Colonic mucosa (tissue), 4 donors: Measurements from ENCODE around the gene CBR3. TPM values are rescaled to one million over a fixed set of nuclear protein-coding genes. Genes with fewer than 3 reads are reported as not detected.

ENCODE experiments used
- DNase-seq: peaks from one replicate; pipeline ENCODE4 v3.0.0-alpha.2; 2020
- H3K27ac ChIP-seq: fragments of 200-600 bp; one replicate; pipeline ENCODE4 v1.8.0; 2021
- H3K27me3 ChIP-seq: fragments of 200-600 bp; one replicate; pipeline ENCODE4 v1.8.0; 2021
- H3K36me3 ChIP-seq: fragments of 200-600 bp; one replicate; pipeline ENCODE4 v1.8.0; 2021
- H3K4me1 ChIP-seq: fragments of 200-600 bp; one replicate; pipeline ENCODE4 v1.8.0; 2021; ENCODE audit warnings: mild to moderate bottlenecking
- H3K4me3 ChIP-seq: fragments of 200-600 bp; one replicate; pipeline ENCODE4 v1.8.0; 2021
- H3K9ac ChIP-seq, 2 donors: one replicate each; pipeline ENCODE4 v1.7.0; 2013; ENCODE audit warnings: control low read depth in 2 of 2, low read depth in 2 of 2, low read length in 2 of 2
- H3K9me3 ChIP-seq: fragments of 200-600 bp; one replicate; pipeline ENCODE4 v1.8.0; 2021
- CTCF ChIP-seq: fragments of 200-600 bp; IDR thresholded peaks from one replicate; pipeline ENCODE4 v1.8.0; 2022; ENCODE audit warnings: antibody characterized with exemption, mild to moderate bottlenecking
- intact Hi-C: fragments of 100-400 bp; cut with DNase I; formaldehyde crosslinking; loops from one replicate; pipeline ENCODE4 v1.14.1; 2022
- total RNA-seq, 2 donors: library from RNA; stranded (reverse); fragmentation: NEBNext Ultra II Directional in 1 of 2; extraction: Animal tissue kit (Norgen Biotek cat#: 25700) in 1 of 2; gene quantifications; one replicate each; pipeline ENCODE4 v1.2.1, GENCODE V29; 2021
- donor health status: healthy.
- donor health status: DM: no; HTN: no; CAD: no.
- donor health status: DM: no; HTN: no; CAD: no.

The CBR3 gene
- total RNA-seq, 2 donors from 2014 or later = 2.2 TPM

DNA sequence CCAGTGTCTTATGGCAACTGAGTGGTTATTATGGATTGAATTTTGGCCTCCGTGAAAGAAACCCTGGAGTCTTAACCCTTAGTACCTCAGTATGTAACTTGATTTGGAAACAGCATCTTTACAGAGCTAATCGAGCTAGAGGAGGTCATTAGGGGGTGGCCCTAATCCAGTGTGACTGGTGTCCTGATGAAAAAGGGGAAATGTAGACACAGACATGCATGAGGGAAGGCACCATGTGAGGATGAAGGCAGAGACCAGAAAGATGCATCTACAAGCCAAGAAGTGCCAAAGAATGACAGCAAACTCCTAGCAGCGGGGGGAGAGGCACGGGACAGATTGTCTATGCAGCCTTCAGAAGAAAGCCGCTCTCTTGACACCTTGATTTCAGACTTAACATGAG is 36.5 kb downstream of the CBR3 start:
- DNase-seq = no peak
- H3K4me1 ChIP-seq = peaks cover 5% of the 10 kb centered on the region
- intact Hi-C loops = no loop called here
- no peaks in the 10 kb centered on the region for H3K9me3 ChIP-seq
- H3K27ac ChIP-seq = no peak overlapping the region
- H3K4me3 ChIP-seq = no peak overlapping the region
- H3K27me3 ChIP-seq = no peaks in the 10 kb centered on the region
- H3K9ac ChIP-seq = no peak overlapping the region
- H3K36me3 ChIP-seq = no peaks in the 10 kb centered on the region
- TF ChIP-seq CTCF = no peak

DNA sequence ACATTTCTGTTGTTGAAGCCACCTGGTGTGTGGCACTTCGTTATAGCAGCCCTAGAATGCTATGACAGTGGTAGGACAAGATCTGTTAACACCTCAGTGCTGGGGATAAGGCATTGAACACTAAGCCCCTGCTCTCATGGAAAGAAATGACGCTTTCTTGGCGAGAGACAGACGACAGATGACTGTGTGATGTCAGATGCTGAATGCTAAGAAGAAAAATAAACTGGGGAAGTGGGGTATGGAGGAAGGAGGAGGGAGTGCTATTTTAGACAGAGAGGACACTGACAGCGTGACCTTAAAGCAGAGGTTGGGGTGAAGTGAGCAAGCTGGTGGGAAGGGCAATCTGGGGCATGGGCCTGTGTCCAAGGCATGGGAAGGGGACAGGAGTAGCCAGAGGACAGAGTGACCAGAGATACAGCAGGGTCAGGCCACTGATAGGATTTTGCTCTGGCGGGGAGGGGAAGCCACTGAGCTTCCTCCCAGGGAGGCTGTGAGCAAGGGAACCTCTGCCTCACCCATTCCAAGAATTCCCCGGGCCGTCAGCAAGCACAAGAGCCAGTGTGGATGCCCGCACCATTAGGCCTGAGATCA is 37.0 kb downstream of the CBR3 start:
- Histone ChIP-seq H3K27ac (no peak overlapping the region), H3K36me3 (no peaks in the 10 kb centered on the region), H3K27me3 (no peaks in the 10 kb centered on the region), H3K4me3 (no peak overlapping the region), H3K9me3 (no peaks in the 10 kb centered on the region), H3K4me1 (peaks cover under 1% of the 10 kb centered on the region), H3K9ac (no peak overlapping the region)
- TF ChIP-seq CTCF = no peak
- no peak for DNase-seq
- intact Hi-C loops = no loop called here

GRCh38 chr21:36174780-36175179 is 39.9 kb downstream of the CBR3 start:
- no peak for TF ChIP-seq CTCF
- no peaks in the 10 kb centered on the region for H3K4me1 ChIP-seq
- intact Hi-C loops = no loop called here
- no peak overlapping the region for H3K27ac ChIP-seq
- no peak overlapping the region for H3K4me3 ChIP-seq
- H3K9me3 ChIP-seq = no peaks in the 10 kb centered on the region
- no peak for DNase-seq
- H3K36me3 ChIP-seq = no peaks in the 10 kb centered on the region
- H3K27me3 ChIP-seq = no peaks in the 10 kb centered on the region
- H3K9ac ChIP-seq = no peak overlapping the region

DNA sequence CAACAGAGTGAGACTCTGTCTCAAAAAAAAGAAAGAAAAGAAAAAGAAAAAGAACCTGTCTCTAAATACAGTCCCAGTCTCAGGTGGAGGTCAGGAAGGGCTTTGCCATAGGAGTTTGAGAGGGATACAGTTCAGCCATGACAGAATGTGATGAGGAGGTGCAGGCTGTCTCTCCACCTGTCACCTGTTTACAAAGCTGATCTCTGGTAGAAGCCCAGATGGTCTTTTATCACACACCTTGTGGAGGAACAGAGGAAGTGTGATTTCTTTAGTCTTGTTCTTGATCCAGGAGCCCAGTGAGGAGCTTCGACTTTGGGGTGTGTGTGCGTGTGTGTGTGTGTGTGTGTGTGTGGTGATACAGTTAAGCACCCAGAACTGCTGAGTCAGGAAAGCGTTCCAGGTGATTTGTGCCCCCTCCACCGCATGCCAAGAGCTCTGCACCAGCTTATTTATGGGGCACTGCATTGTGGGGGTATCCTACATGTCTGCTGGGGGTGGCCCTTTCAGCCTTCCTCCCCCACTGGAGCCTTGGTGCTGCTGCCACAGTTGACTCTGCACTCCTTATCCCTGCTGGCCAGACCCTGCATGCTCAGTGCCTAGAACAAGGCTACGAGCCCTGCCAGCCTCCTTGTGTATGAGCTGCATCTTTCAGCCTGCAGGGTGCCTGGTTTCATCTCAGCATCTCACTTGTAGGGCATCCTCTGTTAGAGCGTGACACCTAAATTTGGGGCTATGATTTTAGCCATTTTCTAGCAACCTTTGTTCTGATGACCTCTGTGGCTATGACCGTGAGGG is 41.1 kb downstream of the CBR3 start:
- Histone ChIP-seq H3K36me3 (no peaks in the 10 kb centered on the region), H3K27me3 (no peaks in the 10 kb centered on the region), H3K9ac (no peak overlapping the region), H3K4me3 (no peak overlapping the region), H3K27ac (no peak overlapping the region), H3K9me3 (no peaks in the 10 kb centered on the region), H3K4me1 (no peaks in the 10 kb centered on the region)
- no peak for TF ChIP-seq CTCF
- intact Hi-C loops = no loop called here
- no peak for DNase-seq

DNA sequence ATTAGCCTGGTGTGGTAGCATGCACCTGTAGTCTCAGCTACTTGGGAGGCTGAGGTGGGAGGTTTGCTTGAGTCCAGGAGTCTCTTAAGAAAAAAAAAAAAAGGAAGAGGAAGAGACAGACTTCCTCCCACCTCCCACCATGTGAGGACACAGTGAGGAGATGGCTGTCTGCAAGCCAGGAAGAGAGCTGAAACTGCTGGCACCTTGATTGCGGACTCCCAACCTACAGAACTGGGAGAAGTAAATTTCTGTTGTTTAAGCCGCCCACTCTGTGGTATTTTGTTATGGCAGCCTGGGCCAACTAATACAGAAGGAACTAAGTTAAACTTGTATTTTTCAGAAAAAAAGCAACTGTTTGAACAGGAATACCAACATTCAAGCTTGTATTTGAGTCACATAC is 43.5 kb downstream of the CBR3 start:
- Histone ChIP-seq H3K27ac (no peak overlapping the region), H3K36me3 (no peaks in the 10 kb centered on the region), H3K4me1 (no peaks in the 10 kb centered on the region), H3K27me3 (no peaks in the 10 kb centered on the region), H3K9ac (no peak overlapping the region), H3K4me3 (no peak overlapping the region), H3K9me3 (no peaks in the 10 kb centered on the region)
- TF ChIP-seq CTCF = no peak
- DNase-seq = no peak
- intact Hi-C loops = no loop called here
